ENCODE data around the gene CILP2.

The CILP2 gene

GRCh38 chr19:19544954-19545591 lies 7.0 kb downstream of the CILP2 start:
- DNase-seq (ENCODE audit: low read depth), result no peak

GRCh38 chr19:19545707-19546106 lies 7.6 kb downstream of the CILP2 start:
- DNase-seq (ENCODE audit: low read depth), result no peak

- no peak for DNase-seq (ENCODE audit: low read depth)
Measured at GRCh38 chr19:19546751-19547162, 8.7 kb downstream of the CILP2 start.

- no peak for DNase-seq (ENCODE audit: low read depth)
Measured at GRCh38 chr19:19547674-19548336, 9.7 kb downstream of the CILP2 start.

- no peak for DNase-seq (ENCODE audit: low read depth)
Measured at GRCh38 chr19:19548915-19549759, 11.1 kb downstream of the CILP2 start.

- no peak for DNase-seq (ENCODE audit: low read depth)
Measured at GRCh38 chr19:19549804-19550464, 11.9 kb downstream of the CILP2 start.

GRCh38 chr19:19550485-19550929 lies 12.4 kb downstream of the CILP2 start:
- DNase-seq (ENCODE audit: low read depth), result peak; percentile 61

- DNase-seq (ENCODE audit: low read depth), result no peak
Measured at GRCh38 chr19:19550972-19551852, 13.1 kb downstream of the CILP2 start.

- DNase-seq (ENCODE audit: low read depth), result no peak
Measured at GRCh38 chr19:19551853-19552192, 13.8 kb downstream of the CILP2 start.

- peak; percentile 37 for DNase-seq (ENCODE audit: low read depth)
Measured at GRCh38 chr19:19552798-19553197, 14.7 kb downstream of the CILP2 start.

GRCh38 chr19:19553670-19554069 lies 15.6 kb downstream of the CILP2 start:
- DNase-seq (ENCODE audit: low read depth), result no peak

- peak; percentile 57 for DNase-seq (ENCODE audit: low read depth)
Measured at GRCh38 chr19:19554074-19555023, 16.3 kb downstream of the CILP2 start.

GRCh38 chr19:19558055-19558454 lies 20.0 kb downstream of the CILP2 start:
- no peak for DNase-seq (ENCODE audit: low read depth)

- no peak for DNase-seq (ENCODE audit: low read depth)
Measured at GRCh38 chr19:19558636-19559035, 20.6 kb downstream of the CILP2 start.

- no peak for DNase-seq (ENCODE audit: low read depth)
Measured at GRCh38 chr19:19559931-19560330, 21.9 kb downstream of the CILP2 start.

GRCh38 chr19:19561946-19562664 lies 24.0 kb downstream of the CILP2 start:
- DNase-seq (ENCODE audit: low read depth), result no peak

GRCh38 chr19:19562665-19563347 lies 24.7 kb downstream of the CILP2 start:
- DNase-seq (ENCODE audit: low read depth), result no peak

- DNase-seq (ENCODE audit: low read depth), result no peak
Measured at GRCh38 chr19:19563348-19563848, 25.3 kb downstream of the CILP2 start.

- peak; percentile 75 for DNase-seq (ENCODE audit: low read depth)
Measured at GRCh38 chr19:19566306-19566705, 28.2 kb downstream of the CILP2 start.

Data from EH (cell line).